Measurements from ENCODE around the gene RAB9B. TPM values are rescaled to one million over a fixed set of nuclear protein-coding genes. Genes with fewer than 3 reads are reported as not detected.

Gene RAB9B
- polyA plus RNA-seq, 1 experiment = 0.71 TPM

DNA sequence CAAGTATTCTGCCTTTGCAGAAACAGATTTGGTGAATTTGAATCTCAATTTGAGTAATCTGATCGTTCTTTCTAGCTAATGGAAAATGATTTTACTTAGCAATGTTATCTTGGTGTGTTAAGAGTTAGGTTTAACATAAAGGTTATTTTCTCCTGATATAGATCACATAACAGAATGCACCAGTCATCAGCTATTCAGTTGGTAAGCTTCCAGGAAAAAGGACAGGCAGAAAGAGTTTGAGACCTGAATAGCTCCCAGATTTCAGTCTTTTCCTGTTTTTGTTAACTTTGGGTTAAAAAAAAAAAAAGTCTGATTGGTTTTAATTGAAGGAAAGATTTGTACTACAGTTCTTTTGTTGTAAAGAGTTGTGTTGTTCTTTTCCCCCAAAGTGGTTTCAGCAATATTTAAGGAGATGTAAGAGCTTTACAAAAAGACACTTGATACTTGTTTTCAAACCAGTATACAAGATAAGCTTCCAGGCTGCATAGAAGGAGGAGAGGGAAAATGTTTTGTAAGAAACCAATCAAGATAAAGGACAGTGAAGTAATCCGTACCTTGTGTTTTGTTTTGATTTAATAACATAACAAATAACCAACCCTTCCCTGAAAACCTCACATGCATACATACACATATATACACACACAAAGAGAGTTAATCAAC lies 40.1 kb downstream of the RAB9B start:
- Histone ChIP-seq H3K9me3 (ENCODE audit: control insufficient read depth, insufficient read depth, low read length) (no peaks in the 10 kb centered on the region), H3K27me3 (ENCODE audit: control insufficient read depth, insufficient read depth, low read length) (no peaks in the 10 kb centered on the region), H3K27ac (ENCODE audit: low read depth, low read length) (no peak overlapping the region), H3K4me3 (ENCODE audit: low read depth, low read length) (no peak overlapping the region)
- no peak for DNase-seq (ENCODE audit: low read depth, low spot score)
- ChIA-PET POLR2A (interaction anchor here (0.5 kb wide), 1 partner anchor 120 kb away, joined by 3 read pairs; no protein-coding TSS in a partner anchor), CTCF (interaction anchor here (1.7 kb wide), 1 partner anchor 81 kb away, joined by 3 read pairs; the partner anchor contains the start of gene TMEM31)
- no peak for TF ChIP-seq CTCF (IDR thresholded peaks at IDR 0.05; ENCODE audit: low read depth, low read length)

GRCh38 chrX:103791228-103791627 lies 40.8 kb downstream of the RAB9B start:
- ChIA-PET POLR2A (no interaction called here), CTCF (interaction anchor here (0.6 kb wide), 1 partner anchor 27 kb away, joined by 3 read pairs; no protein-coding TSS in a partner anchor)
- DNase-seq (ENCODE audit: low read depth, low spot score) = no peak
- H3K27ac ChIP-seq (ENCODE audit: low read depth, low read length) = no peak overlapping the region
- no peak overlapping the region for H3K4me3 ChIP-seq (ENCODE audit: low read depth, low read length)
- TF ChIP-seq CTCF (IDR thresholded peaks at IDR 0.05; ENCODE audit: low read depth, low read length) = no peak
- no peaks in the 10 kb centered on the region for H3K27me3 ChIP-seq (ENCODE audit: control insufficient read depth, insufficient read depth, low read length)
- H3K9me3 ChIP-seq (ENCODE audit: control insufficient read depth, insufficient read depth, low read length) = no peaks in the 10 kb centered on the region

DNA sequence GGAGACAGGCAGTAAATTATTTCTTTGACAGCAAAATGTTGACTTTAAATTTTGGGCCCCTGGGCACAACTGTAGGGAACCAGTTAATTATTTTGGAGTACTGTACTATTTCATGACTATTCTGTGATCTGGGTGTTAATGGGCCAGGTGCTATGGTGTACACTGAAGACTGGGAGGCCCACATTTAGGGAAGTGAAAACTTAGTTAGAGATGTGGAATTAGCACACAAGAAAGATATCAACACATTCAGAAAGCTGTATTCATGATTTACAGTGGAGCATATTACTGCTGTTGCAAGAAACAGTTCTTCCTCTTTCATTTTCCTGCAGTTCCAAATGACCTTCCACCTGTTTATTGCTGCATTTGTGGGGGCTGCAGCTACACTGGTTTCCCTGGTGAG lies 43.1 kb downstream of the RAB9B start:
- TF ChIP-seq CTCF (IDR thresholded peaks at IDR 0.05; ENCODE audit: low read depth, low read length) = no peak
- ChIA-PET CTCF (no interaction called here), POLR2A (no interaction called here)
- no peaks in the 10 kb centered on the region for H3K9me3 ChIP-seq (ENCODE audit: control insufficient read depth, insufficient read depth, low read length)
- H3K27ac ChIP-seq (ENCODE audit: low read depth, low read length) = no peak overlapping the region
- no peak overlapping the region for H3K4me3 ChIP-seq (ENCODE audit: low read depth, low read length)
- no peak for DNase-seq (ENCODE audit: low read depth, low spot score)
- H3K27me3 ChIP-seq (ENCODE audit: control insufficient read depth, insufficient read depth, low read length) = no peaks in the 10 kb centered on the region

- Histone ChIP-seq H3K9me3 (ENCODE audit: control insufficient read depth, insufficient read depth, low read length) (no peaks in the 10 kb centered on the region), H3K27ac (ENCODE audit: low read depth, low read length) (no peak overlapping the region), H3K4me3 (ENCODE audit: low read depth, low read length) (no peak overlapping the region), H3K27me3 (ENCODE audit: control insufficient read depth, insufficient read depth, low read length) (peaks cover 2% of the 10 kb centered on the region)
- POLR2A ChIA-PET = interaction anchor here (0.6 kb wide), 1 partner anchor 181 kb away, joined by 5 read pairs; no protein-coding TSS in a partner anchor
- DNase-seq (ENCODE audit: low read depth, low spot score) = no peak
- CTCF ChIA-PET = no interaction called here
- TF ChIP-seq CTCF (IDR thresholded peaks at IDR 0.05; ENCODE audit: low read depth, low read length) = no peak
These were observed 48.1 kb downstream of the RAB9B start for GRCh38 chrX:103783971-103784370.

- Histone ChIP-seq H3K9me3 (ENCODE audit: control insufficient read depth, insufficient read depth, low read length) (no peaks in the 10 kb centered on the region), H3K27ac (ENCODE audit: low read depth, low read length) (no peak overlapping the region)
- CTCF ChIA-PET = no interaction called here
These were observed 48.9 kb downstream of the RAB9B start for GRCh38 chrX:103783196-103783595.

More at GRCh38 chrX:103783196-103783595, 48.9 kb downstream of the RAB9B start:
- no peak overlapping the region for H3K4me3 ChIP-seq (ENCODE audit: low read depth, low read length)
- no peak for TF ChIP-seq CTCF (IDR thresholded peaks at IDR 0.05; ENCODE audit: low read depth, low read length)
- no peak for DNase-seq (ENCODE audit: low read depth, low spot score)
- POLR2A ChIA-PET = no interaction called here
- H3K27me3 ChIP-seq (ENCODE audit: control insufficient read depth, insufficient read depth, low read length) = peaks cover 4% of the 10 kb centered on the region

Data from AG04450 (cell line).